ENCODE results near the gene RNPEPL1. TPM values are rescaled to one million over a fixed set of nuclear protein-coding genes. Genes with fewer than 3 reads are reported as not detected.
A peak's percentile ranks its signal among the peaks of the same experiment; 100 is the strongest.

Gene RNPEPL1
- total and polyA plus RNA-seq, 10 of the 15 experiments (the other 5 are each of a cell fraction or from before 2014, with no cell fraction given), result 0.24 to 49.5 (median 6.8) TPM

DNA sequence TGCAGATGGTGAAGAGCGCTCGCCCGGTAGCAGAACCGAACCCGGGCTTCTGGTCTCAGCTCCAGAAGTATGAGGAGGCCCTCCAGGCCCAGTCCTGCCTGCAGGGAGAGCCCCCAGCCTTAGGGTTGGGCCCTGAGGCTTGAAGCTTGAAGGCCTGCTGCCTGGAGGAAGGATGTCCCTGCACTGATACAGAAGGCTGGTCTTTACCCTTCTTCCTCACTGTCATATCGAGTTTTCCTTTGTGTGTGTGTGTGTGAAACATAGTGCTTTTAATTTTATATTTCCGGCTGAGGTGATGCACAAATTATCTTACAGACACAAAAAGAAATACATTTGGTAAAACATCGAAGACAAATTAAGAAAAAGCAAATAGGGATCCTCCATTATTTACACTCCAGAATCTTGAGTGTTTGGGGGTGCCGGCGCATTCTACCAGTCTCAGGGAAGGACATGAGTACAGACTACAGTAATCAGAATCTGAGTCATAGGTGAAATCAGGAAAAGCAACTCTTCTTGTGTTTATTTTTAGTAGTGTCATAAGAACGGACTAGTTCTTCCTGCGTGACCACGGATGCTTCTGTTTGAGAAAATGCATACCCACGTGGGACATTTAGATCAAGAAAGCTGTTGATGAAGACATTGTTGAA lies 6.8 kb upstream of the RNPEPL1 start:
- Histone ChIP-seq H3K4me1 (ENCODE audit: control insufficient read depth, insufficient read depth, low read length) (peaks cover 51% of the 10 kb centered on the region), H3K4me3 (peak overlapping the region; percentile 91), H3K27me3 (replicated peaks in 1 of 2; ENCODE audit: control insufficient read depth in 2 of 2, insufficient read depth in 2 of 2, low read length in 1 of 2) (no peaks in the 10 kb centered on the region), H3K36me3 (ENCODE audit: control insufficient read depth in 2 of 2, insufficient read depth in 2 of 2, low read length in 1 of 2) (peaks cover 0 to 9% of the 10 kb centered on the region in 2 experiments; a peak in 2 of 4 replicates), H3K27ac (ENCODE audit: control insufficient read depth, insufficient read depth) (peak overlapping the region; percentile 91), H3K79me2 (ENCODE audit: control insufficient read depth, insufficient read depth, low read length) (peaks cover 54% of the 10 kb centered on the region), H3K4me2 (ENCODE audit: control insufficient read depth, insufficient read depth) (peak overlapping the region; percentile 46), H3K9me3 (replicated peaks; ENCODE audit: control insufficient read depth, insufficient read depth, low read length) (no peaks in the 10 kb centered on the region), H3K9ac (ENCODE audit: control insufficient read depth, insufficient read depth, low read length) (peak overlapping the region; percentile 85), H4K20me1 (ENCODE audit: control insufficient read depth, insufficient read depth) (no peaks in the 10 kb centered on the region), H2AFZ (ENCODE audit: control insufficient read depth, low read depth, low read length) (no peak overlapping the region)
- no peak for FAIRE-seq
- CTCF ChIA-PET, result interaction anchor here (0.7 to 7.9 kb wide), 3 partner anchors 12 to 47 kb away, joined by 3 to 196 read pairs (median 45); partner anchors contain the start of gene CAPN10
- SMC1A ChIA-PET (ENCODE audit: uncharacterized antibody, unreplicated experiment), result interaction anchor here (1.6 to 12.1 kb wide), 2 partner anchors 19 to 25 kb away, joined by 7 to 124 read pairs; partner anchors contain the start of gene CAPN10
- POLR2A ChIA-PET, result interaction anchor here (0.9 to 7.8 kb wide), 7 partner anchors 8 to 588 kb away, joined by 3 to 233 read pairs (median 5); partner anchors contain the start of genes CAPN10 and PASK
- in situ Hi-C loops (cut with MboI), result no loop called here
- TSS peak; percentile 93 for BruUV-seq (replicated peaks)
- WGBS (ENCODE audit: insufficient coverage, insufficient replicate concordance, low lambda C conversion rate, missing lambda C conversion rate), result under 1% methylated on average over 14 of the region's 14 CpGs
- DNase-seq (ENCODE audit: low read depth, low spot score), result peak; percentile 45
- RAD21 ChIA-PET (ENCODE audit: unreplicated experiment), result interaction anchor here (1.7 to 11.7 kb wide), 3 partner anchors 23 to 47 kb away, joined by 3 to 206 read pairs (median 17); partner anchors contain the start of gene CAPN10
- ATAC-seq, result no peak
- intact Hi-C loops (cut with micrococcal nuclease; ENCODE audit: unreplicated experiment), result loop anchor here (1.0 to 2.0 kb wide), 2 partner anchors 23 to 59 kb away; no protein-coding TSS in a partner anchor
- TF ChIP-seq ZNF687 (IDR thresholded peaks at IDR 0.05), result peak; percentile 13; the same call in 1 of the 2 replicates
- no peak; the same call in 2 of the 3 replicates for TF ChIP-seq POU2F2 (IDR thresholded peaks at IDR 0.05; ENCODE audit: borderline replicate concordance, low read depth, low read length)
- no peak for TF ChIP-seq GABPA (IDR thresholded peaks at IDR 0.05; ENCODE audit: low read depth)
- TF ChIP-seq CTCF (IDR thresholded peaks at IDR 0.05 in 2 of 3, conservative IDR thresholded peaks at IDR 0.05 in 1 of 3; ENCODE audit: control insufficient read depth in 2 of 3, extremely low read depth in 1 of 3, insufficient read depth in 1 of 3, low read depth in 3 of 3, low read length in 3 of 3), result 0 out of 6 replicates have a peak, but pooled peaks of 1 of the 3 experiments have one; percentile 2
- TF ChIP-seq EED (IDR thresholded peaks at IDR 0.05; ENCODE audit: low read depth), result peak; percentile 47; the same call in 1 of the 2 replicates
- no peak; the same call in 1 of the 2 replicates for TF ChIP-seq NKRF (conservative IDR thresholded peaks at IDR 0.05)
- TF ChIP-seq IRF4 (IDR thresholded peaks at IDR 0.05; ENCODE audit: low read depth, low read length), result peak; percentile 48; the same call in 1 of the 2 replicates
- TF ChIP-seq BCL3 (IDR thresholded peaks at IDR 0.05; ENCODE audit: borderline replicate concordance, insufficient read depth, low read depth, low read length, poor library complexity, severe bottlenecking), result no peak
- TF ChIP-seq SUZ12 (IDR thresholded peaks at IDR 0.05; ENCODE audit: unreplicated experiment), result no peak
- TF ChIP-seq SMAD1 (IDR thresholded peaks at IDR 0.05; ENCODE audit: low read depth, partially characterized antibody), result peak; percentile 82
- TF ChIP-seq PML (IDR thresholded peaks at IDR 0.05; ENCODE audit: low read length), result no peak
- TF ChIP-seq SMC3 (IDR thresholded peaks at IDR 0.05; ENCODE audit: borderline replicate concordance, low read length), result no peak

Data from GM12878 (cell line).